Retinal pigment epithelial cell (primary cell): ENCODE results near the gene TOMM6.

Source experiments
- DNase-seq: peaks from one replicate; pipeline ENCODE4 v3.0.0-alpha.2; 2010; ENCODE audit warnings: low read depth
- H3K4me3 ChIP-seq: 2 replicates; pipeline ENCODE4 v1.5.1; 2011; ENCODE audit warnings: mild to moderate bottlenecking, low read length, control low read depth, moderate library complexity
- TF ChIP-seq, protein P1 (sequence below): conservative IDR thresholded peaks from 2 replicates; pipeline ENCODE4 v1.5.1; 2011; ENCODE audit warnings: low read depth, low read length, control low read depth, inconsistent platforms

TOMM6 gene

DNA sequence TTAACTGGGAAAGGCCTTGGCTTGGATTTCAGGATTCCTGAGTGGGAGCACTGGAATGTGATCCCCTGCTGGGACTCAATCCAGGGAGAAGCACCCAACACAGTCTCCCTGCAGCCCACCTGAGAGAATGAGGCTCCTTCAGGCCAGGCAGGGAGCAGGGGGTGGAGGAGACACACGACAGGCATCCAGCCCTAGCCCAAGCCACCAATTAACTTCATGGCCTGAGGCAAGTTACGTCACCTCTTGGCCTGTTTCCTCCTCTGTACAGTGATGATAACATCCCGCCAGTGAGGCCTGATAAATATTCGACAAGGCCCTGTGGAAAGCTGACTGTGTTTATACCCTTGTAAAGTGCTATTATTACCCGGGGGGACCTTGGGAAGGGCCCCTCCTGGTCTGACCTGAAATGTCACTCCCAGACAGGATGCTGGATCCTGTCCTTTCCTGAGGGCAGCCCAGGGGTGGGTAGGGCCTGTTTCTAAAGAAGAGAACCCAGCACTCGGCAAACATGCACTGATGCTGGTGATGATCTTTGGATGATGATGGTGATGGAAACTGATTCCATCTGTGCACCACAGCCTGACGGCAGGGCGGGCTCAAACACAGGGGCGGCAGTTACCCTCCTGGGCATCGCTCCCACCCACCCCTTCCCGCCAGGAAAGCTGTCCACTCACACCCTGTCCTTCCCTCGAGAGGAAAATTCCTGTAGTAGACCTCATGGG, 20.2 kb upstream of the TOMM6 start:
- H3K4me3 ChIP-seq = no peak overlapping the region
- no peak for DNase-seq
- TF ChIP-seq, protein P1, sequence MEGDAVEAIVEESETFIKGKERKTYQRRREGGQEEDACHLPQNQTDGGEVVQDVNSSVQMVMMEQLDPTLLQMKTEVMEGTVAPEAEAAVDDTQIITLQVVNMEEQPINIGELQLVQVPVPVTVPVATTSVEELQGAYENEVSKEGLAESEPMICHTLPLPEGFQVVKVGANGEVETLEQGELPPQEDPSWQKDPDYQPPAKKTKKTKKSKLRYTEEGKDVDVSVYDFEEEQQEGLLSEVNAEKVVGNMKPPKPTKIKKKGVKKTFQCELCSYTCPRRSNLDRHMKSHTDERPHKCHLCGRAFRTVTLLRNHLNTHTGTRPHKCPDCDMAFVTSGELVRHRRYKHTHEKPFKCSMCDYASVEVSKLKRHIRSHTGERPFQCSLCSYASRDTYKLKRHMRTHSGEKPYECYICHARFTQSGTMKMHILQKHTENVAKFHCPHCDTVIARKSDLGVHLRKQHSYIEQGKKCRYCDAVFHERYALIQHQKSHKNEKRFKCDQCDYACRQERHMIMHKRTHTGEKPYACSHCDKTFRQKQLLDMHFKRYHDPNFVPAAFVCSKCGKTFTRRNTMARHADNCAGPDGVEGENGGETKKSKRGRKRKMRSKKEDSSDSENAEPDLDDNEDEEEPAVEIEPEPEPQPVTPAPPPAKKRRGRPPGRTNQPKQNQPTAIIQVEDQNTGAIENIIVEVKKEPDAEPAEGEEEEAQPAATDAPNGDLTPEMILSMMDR = no peak

DNA sequence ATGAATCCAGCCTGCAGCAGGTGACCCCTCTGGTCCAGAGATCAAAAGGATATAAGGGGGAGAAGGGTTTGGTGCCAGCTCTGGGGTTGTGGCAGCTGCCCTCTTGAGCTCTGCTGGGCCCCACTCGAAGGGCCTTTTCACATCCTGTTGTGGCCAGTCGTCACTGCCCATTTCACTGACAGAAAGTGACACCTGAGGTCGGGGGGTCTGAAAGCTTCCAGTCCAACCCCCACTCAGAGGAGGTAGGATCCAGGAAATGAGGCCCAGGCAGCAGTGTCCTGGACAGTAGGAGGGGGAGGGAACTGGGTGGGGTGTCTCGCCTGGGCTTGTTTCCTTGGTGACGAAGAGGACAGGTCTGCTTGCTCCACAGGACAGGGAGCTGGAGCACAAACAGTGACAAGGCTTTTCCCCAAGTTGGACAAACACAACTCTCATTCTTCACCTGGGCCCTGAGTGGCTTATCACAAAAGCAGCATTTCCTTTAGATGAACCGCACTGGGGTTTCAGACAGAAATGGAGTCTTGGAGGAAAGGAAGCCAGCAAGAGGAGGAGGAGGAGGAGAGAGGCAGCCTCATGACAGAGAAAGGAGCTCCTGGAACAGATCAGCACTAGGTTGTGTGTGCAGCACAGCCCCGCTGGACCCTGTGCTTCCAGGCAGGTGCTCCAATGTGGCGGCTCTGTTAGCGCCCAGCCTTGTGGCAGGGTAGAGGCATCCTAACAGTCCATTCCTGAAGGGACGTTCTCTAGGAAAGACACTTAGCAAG, 18.8 kb upstream of the TOMM6 start:
- no peak for DNase-seq
- no peak overlapping the region for H3K4me3 ChIP-seq
- TF ChIP-seq, protein P1 = no peak

DNA sequence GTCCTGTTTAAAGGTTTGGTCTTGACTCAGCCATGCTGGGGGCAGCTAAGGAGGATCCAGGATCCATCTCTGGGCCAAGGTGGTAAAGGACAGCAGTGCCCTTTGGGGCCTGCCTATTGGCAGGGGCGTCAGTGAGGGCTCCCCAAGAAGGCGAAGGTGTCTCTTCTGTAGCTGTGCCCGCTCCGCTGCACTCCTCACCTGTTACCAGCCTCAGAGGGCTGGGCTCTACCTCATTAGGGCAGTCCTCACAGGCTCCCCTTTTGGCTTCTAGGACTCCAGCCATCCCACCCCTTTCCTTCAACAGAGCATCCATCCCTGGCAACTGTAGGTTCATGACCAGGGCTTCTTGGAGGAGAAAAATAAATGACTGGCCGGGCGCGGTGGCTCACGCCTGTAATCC, 18.1 kb upstream of the TOMM6 start:
- TF ChIP-seq, protein P1 = no peak
- no peak overlapping the region for H3K4me3 ChIP-seq
- no peak for DNase-seq

DNA sequence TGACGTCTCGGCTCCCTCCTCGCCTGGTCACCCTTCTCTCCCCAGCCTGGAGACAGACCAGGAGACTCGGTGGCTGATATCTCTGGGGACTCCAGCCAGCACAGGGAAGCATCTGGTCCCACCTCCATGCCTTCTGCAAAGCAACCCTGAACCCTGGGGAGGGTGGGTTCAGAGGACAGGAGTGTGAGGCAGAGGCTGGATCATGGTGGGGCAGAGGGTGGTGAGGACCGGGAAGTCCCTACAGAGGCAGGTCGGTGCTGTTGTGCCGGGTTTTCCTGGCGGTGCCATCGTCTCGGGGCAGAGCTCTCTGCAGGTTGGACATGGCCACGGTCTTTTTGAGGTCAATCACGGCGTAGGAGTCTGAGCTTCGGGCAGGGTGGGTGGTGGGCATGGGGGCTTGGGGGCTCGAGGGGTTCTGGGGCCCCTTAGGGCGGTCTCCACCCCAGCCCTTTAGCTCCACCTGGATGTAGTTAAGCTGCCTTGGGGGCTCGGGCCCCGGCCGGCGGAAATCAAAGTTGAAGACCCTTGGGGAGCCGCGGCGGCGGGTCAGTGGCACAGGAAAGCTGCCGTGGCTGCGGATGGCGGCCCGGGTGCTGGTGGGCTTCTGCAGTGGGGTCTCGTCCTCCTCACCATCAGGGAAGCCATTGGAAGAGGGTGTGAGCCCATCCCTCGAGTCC, 17.0 kb upstream of the TOMM6 start:
- no peak overlapping the region for H3K4me3 ChIP-seq
- TF ChIP-seq, protein P1 = no peak
- DNase-seq = no peak

DNA sequence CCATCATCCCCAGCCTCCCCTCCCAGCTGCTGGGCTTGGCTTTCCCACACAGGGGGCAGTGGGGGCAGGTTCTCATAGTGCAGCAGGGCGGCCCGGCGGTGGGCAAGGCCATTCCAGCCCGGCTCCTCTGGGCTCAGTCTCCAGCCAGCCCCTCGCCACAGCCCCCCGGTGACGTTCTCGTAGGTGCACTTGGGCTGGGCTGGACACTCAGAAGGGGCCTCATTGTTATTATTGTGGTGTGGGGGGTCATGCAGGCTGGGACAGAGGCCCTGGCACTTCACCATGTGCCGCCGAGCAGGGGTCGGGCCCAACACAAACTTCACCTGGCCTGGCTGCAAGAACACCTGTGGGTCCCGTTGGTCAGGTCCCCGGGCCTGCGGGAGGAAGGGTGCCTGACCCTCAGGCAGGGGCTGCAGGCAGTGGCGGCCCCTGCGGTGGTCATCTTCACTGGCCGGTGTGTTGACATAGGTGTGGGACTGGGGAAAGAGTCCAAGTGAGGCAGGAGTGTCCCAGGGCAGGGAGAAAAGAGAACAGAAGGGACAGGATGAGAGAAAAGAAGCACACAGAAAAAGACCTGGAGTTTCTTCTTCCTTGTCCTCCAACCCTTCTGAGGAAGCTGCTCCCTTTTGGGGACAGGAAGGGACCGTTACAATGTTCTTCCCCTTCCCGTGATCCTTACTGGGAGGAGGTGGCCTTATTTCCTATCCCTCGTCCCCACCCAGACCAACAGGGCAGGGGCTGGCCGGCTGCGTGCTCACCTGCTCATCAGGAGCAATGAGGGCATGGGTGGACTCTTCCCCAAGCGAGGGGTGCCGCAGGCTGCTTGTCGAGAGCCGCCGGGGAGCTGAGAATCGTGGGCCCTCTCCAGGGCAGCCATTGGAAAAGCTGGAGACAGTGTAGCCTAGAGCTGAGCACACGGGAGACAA, 16.2 kb upstream of the TOMM6 start:
- DNase-seq = no peak
- TF ChIP-seq, protein P1 = no peak
- no peak overlapping the region for H3K4me3 ChIP-seq

DNA sequence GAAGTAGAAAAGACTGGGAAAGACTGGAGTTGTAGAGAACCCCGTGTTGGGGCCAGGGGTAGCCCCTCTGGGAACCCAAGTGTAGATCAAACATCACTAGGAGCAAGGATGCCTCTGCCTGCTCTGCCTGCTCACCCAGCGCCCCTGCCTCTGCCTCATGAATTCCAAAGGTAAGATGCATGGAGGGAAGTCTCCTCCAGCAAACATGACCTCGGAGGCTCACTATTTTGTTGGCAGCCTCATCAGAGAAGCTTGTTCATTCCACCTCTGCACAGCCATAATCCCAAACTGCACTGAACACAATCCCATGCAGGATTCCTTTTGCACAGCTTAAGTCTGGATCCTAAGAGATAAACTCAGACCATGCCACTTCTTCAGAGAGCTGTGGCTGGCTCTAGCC, 12.7 kb upstream of the TOMM6 start:
- DNase-seq = no peak
- H3K4me3 ChIP-seq = no peak overlapping the region
- TF ChIP-seq, protein P1 = no peak
